ENCODE measurements around the gene STX16.

Gene STX16

GRCh38 chr20:58651946-58652605 lies 993 bp downstream of the STX16 start:
- H3K9ac ChIP-seq (ENCODE audit: low read length), result peak overlapping the region; percentile 79
- peak overlapping the region; percentile 88 for H3K56ac ChIP-seq (ENCODE audit: low read length)
- peaks cover 7% of the 10 kb centered on the region for H3K79me1 ChIP-seq (ENCODE audit: low read length)
- H2AK5ac ChIP-seq (ENCODE audit: low read length), result peak overlapping the region; percentile 59
- H2BK120ac ChIP-seq (ENCODE audit: low read depth, low read length), result no peak overlapping the region
- peak overlapping the region; percentile 90 for H3K4me2 ChIP-seq (ENCODE audit: low read length)
- H2BK5ac ChIP-seq (ENCODE audit: low read length), result no peak overlapping the region
- peaks cover 35% of the 10 kb centered on the region for H3K79me2 ChIP-seq (ENCODE audit: control insufficient read depth, insufficient read depth, low read length)
- peak overlapping the region; percentile 42 for H3K18ac ChIP-seq (ENCODE audit: low read length)
- no peaks in the 10 kb centered on the region for H3K27me3 ChIP-seq (ENCODE audit: insufficient read depth, low read length, poor library complexity)
- H3K4me3 ChIP-seq (ENCODE audit: low read length), result peak overlapping the region; percentile 56
- H4K8ac ChIP-seq (ENCODE audit: low read depth, low read length), result no peak overlapping the region
- no CpG with 5 or more reads among the region's 30 CpGs for WGBS (ENCODE audit: extremely low coverage, insufficient coverage, low lambda C conversion rate)
- peak overlapping the region; percentile 64 for H3K4ac ChIP-seq (ENCODE audit: low read depth, low read length)
- H3K23ac ChIP-seq (ENCODE audit: low read length), result no peak overlapping the region
- no peak overlapping the region for H2BK15ac ChIP-seq (replicated peaks; ENCODE audit: low read depth)
- H3K36me3 ChIP-seq (ENCODE audit: control insufficient read depth, insufficient read depth, low read length), result no peaks in the 10 kb centered on the region
- H3K4me1 ChIP-seq (ENCODE audit: control insufficient read depth, low read depth, low read length), result no peaks in the 10 kb centered on the region
- no peak overlapping the region for H4K5ac ChIP-seq (ENCODE audit: low read length)
- peak; percentile 79 for DNase-seq
- H3K27ac ChIP-seq (ENCODE audit: low read depth, low read length), result peak overlapping the region; percentile 79

- H3K27ac ChIP-seq (ENCODE audit: low read depth, low read length), result peak overlapping the region; percentile 79
- H3K4me3 ChIP-seq (ENCODE audit: low read length), result peak overlapping the region; percentile 56
- H3K36me3 ChIP-seq (ENCODE audit: control insufficient read depth, insufficient read depth, low read length), result no peaks in the 10 kb centered on the region
- peak overlapping the region; percentile 79 for H3K9ac ChIP-seq (ENCODE audit: low read length)
- H2BK5ac ChIP-seq (ENCODE audit: low read length), result no peak overlapping the region
- H3K27me3 ChIP-seq (ENCODE audit: insufficient read depth, low read length, poor library complexity), result no peaks in the 10 kb centered on the region
- DNase-seq, result no peak
- H3K18ac ChIP-seq (ENCODE audit: low read length), result peak overlapping the region; percentile 42
- WGBS (ENCODE audit: extremely low coverage, insufficient coverage, low lambda C conversion rate), result no CpG with 5 or more reads among the region's 12 CpGs
- no peak overlapping the region for H2BK120ac ChIP-seq (ENCODE audit: low read depth, low read length)
- no peak overlapping the region for H2BK15ac ChIP-seq (replicated peaks; ENCODE audit: low read depth)
- H2AK5ac ChIP-seq (ENCODE audit: low read length), result no peak overlapping the region
- H3K79me2 ChIP-seq (ENCODE audit: control insufficient read depth, insufficient read depth, low read length), result peaks cover 40% of the 10 kb centered on the region
- H3K4ac ChIP-seq (ENCODE audit: low read depth, low read length), result no peak overlapping the region
- H3K4me2 ChIP-seq (ENCODE audit: low read length), result peak overlapping the region; percentile 90
- H3K23ac ChIP-seq (ENCODE audit: low read length), result no peak overlapping the region
- no peak overlapping the region for H4K8ac ChIP-seq (ENCODE audit: low read depth, low read length)
- no peaks in the 10 kb centered on the region for H3K4me1 ChIP-seq (ENCODE audit: control insufficient read depth, low read depth, low read length)
- H4K5ac ChIP-seq (ENCODE audit: low read length), result no peak overlapping the region
- peak overlapping the region; percentile 88 for H3K56ac ChIP-seq (ENCODE audit: low read length)
- peaks cover 7% of the 10 kb centered on the region for H3K79me1 ChIP-seq (ENCODE audit: low read length)
Observed at GRCh38 chr20:58652606-58653294, 1.7 kb downstream of the STX16 start.

- Histone ChIP-seq H3K36me3 (ENCODE audit: control insufficient read depth, insufficient read depth, low read length) (no peaks in the 10 kb centered on the region), H3K4me2 (ENCODE audit: low read length) (no peak overlapping the region), H3K27me3 (ENCODE audit: insufficient read depth, low read length, poor library complexity) (no peaks in the 10 kb centered on the region), H3K9ac (ENCODE audit: low read length) (no peak overlapping the region), H2BK5ac (ENCODE audit: low read length) (no peak overlapping the region), H3K79me2 (ENCODE audit: control insufficient read depth, insufficient read depth, low read length) (peaks cover 48% of the 10 kb centered on the region), H2BK120ac (ENCODE audit: low read depth, low read length) (no peak overlapping the region), H3K4me3 (ENCODE audit: low read length) (no peak overlapping the region), H3K4me1 (ENCODE audit: control insufficient read depth, low read depth, low read length) (no peaks in the 10 kb centered on the region), H3K18ac (ENCODE audit: low read length) (no peak overlapping the region), H3K4ac (ENCODE audit: low read depth, low read length) (no peak overlapping the region), H2AK5ac (ENCODE audit: low read length) (no peak overlapping the region), H2BK15ac (replicated peaks; ENCODE audit: low read depth) (no peak overlapping the region), H3K27ac (ENCODE audit: low read depth, low read length) (no peak overlapping the region), H3K56ac (ENCODE audit: low read length) (no peak overlapping the region), H3K23ac (ENCODE audit: low read length) (no peak overlapping the region), H3K79me1 (ENCODE audit: low read length) (peaks cover 7% of the 10 kb centered on the region), H4K8ac (ENCODE audit: low read depth, low read length) (no peak overlapping the region), H4K5ac (ENCODE audit: low read length) (no peak overlapping the region)
- WGBS (ENCODE audit: extremely low coverage, insufficient coverage, low lambda C conversion rate), result no CpG with 5 or more reads among the region's 4 CpGs
- no peak for DNase-seq
Observed at GRCh38 chr20:58654337-58654736, 3.3 kb downstream of the STX16 start.

- Histone ChIP-seq H3K56ac (ENCODE audit: low read length) (peak overlapping the region; percentile 50), H2BK5ac (ENCODE audit: low read length) (no peak overlapping the region), H4K5ac (ENCODE audit: low read length) (no peak overlapping the region), H4K8ac (ENCODE audit: low read depth, low read length) (no peak overlapping the region), H3K9ac (ENCODE audit: low read length) (peak overlapping the region; percentile 32), H3K4me3 (ENCODE audit: low read length) (no peak overlapping the region), H3K79me1 (ENCODE audit: low read length) (peaks cover 12% of the 10 kb centered on the region), H3K23ac (ENCODE audit: low read length) (no peak overlapping the region), H2BK120ac (ENCODE audit: low read depth, low read length) (no peak overlapping the region), H3K27ac (ENCODE audit: low read depth, low read length) (no peak overlapping the region), H3K4me2 (ENCODE audit: low read length) (no peak overlapping the region), H3K4me1 (ENCODE audit: control insufficient read depth, low read depth, low read length) (no peaks in the 10 kb centered on the region), H3K27me3 (ENCODE audit: insufficient read depth, low read length, poor library complexity) (no peaks in the 10 kb centered on the region), H3K36me3 (ENCODE audit: control insufficient read depth, insufficient read depth, low read length) (no peaks in the 10 kb centered on the region), H3K18ac (ENCODE audit: low read length) (no peak overlapping the region), H3K4ac (ENCODE audit: low read depth, low read length) (no peak overlapping the region), H2BK15ac (replicated peaks; ENCODE audit: low read depth) (no peak overlapping the region), H3K79me2 (ENCODE audit: control insufficient read depth, insufficient read depth, low read length) (peaks cover 55% of the 10 kb centered on the region), H2AK5ac (ENCODE audit: low read length) (no peak overlapping the region)
- no CpG with 5 or more reads among the region's 6 CpGs for WGBS (ENCODE audit: extremely low coverage, insufficient coverage, low lambda C conversion rate)
- DNase-seq, result no peak
Observed at GRCh38 chr20:58655328-58656107, 4.4 kb downstream of the STX16 start.

- no peak overlapping the region for H4K5ac ChIP-seq (ENCODE audit: low read length)
- no peak overlapping the region for H2AK5ac ChIP-seq (ENCODE audit: low read length)
- H3K4me2 ChIP-seq (ENCODE audit: low read length), result no peak overlapping the region
- H3K56ac ChIP-seq (ENCODE audit: low read length), result no peak overlapping the region
- H3K4me1 ChIP-seq (ENCODE audit: control insufficient read depth, low read depth, low read length), result no peaks in the 10 kb centered on the region
- H2BK15ac ChIP-seq (replicated peaks; ENCODE audit: low read depth), result no peak overlapping the region
- DNase-seq, result no peak
- no peak overlapping the region for H4K8ac ChIP-seq (ENCODE audit: low read depth, low read length)
- H2BK120ac ChIP-seq (ENCODE audit: low read depth, low read length), result no peak overlapping the region
- H3K27me3 ChIP-seq (ENCODE audit: insufficient read depth, low read length, poor library complexity), result no peaks in the 10 kb centered on the region
- H3K79me1 ChIP-seq (ENCODE audit: low read length), result peaks cover 15% of the 10 kb centered on the region
- no peak overlapping the region for H3K18ac ChIP-seq (ENCODE audit: low read length)
- H3K4me3 ChIP-seq (ENCODE audit: low read length), result no peak overlapping the region
- H3K9ac ChIP-seq (ENCODE audit: low read length), result no peak overlapping the region
- no CpG with 5 or more reads among the region's 2 CpGs for WGBS (ENCODE audit: extremely low coverage, insufficient coverage, low lambda C conversion rate)
- no peak overlapping the region for H3K23ac ChIP-seq (ENCODE audit: low read length)
- H2BK5ac ChIP-seq (ENCODE audit: low read length), result no peak overlapping the region
- H3K79me2 ChIP-seq (ENCODE audit: control insufficient read depth, insufficient read depth, low read length), result peaks cover 59% of the 10 kb centered on the region
- no peak overlapping the region for H3K27ac ChIP-seq (ENCODE audit: low read depth, low read length)
- H3K4ac ChIP-seq (ENCODE audit: low read depth, low read length), result no peak overlapping the region
- no peaks in the 10 kb centered on the region for H3K36me3 ChIP-seq (ENCODE audit: control insufficient read depth, insufficient read depth, low read length)
Observed at GRCh38 chr20:58656831-58657230, 5.7 kb downstream of the STX16 start.

Measured in mesendoderm (in vitro differentiated cells).